Activated CD8-positive, alpha-beta T cell treated with anti-CD3 and anti-CD28 coated beads for 36 hours (primary cell): ENCODE measurements around the gene MZB1. TPM values are rescaled to one million over a fixed set of nuclear protein-coding genes. Genes with fewer than 3 reads are reported as not detected.
"Not testable (repeated sequence)": the region's sequence is repeated elsewhere in the genome, so short reads cannot be mapped to it uniquely, and the experiment has no call there.

ENCODE experiments used
- ATAC-seq: fragments of 200-7000 bp; cut with Tn5 transposase; one replicate; pipeline ENCODE4 v1.10.0; 2021; ENCODE audit warnings: mild to moderate bottlenecking, moderate library complexity
- CTCF ChIA-PET: fragments of 350-600 bp; sonication (Branson Sonifier 250); formaldehyde crosslinking; loops from one replicate; lab custom pipeline; 2021; ENCODE audit warnings: antibody characterized with exemption; lab: Charles Lee
- POLR2A ChIA-PET: fragments of 350-600 bp; sonication (Branson Sonifier 250); formaldehyde crosslinking; loops from one replicate; lab custom pipeline; 2021; ENCODE audit warnings: antibody characterized with exemption; lab: Charles Lee
- DNase-seq: peaks from one replicate; pipeline ENCODE4 v3.0.0-alpha.2; 2020
- H3K27ac Mint-ChIP-seq: one replicate; pipeline ENCODE4 v1.8.0; 2021; ENCODE audit warnings: mild to moderate bottlenecking, mixed read lengths
- H3K27me3 Mint-ChIP-seq: one replicate; pipeline ENCODE4 v1.8.0; 2021; ENCODE audit warnings: mixed read lengths
- H3K36me3 Mint-ChIP-seq: one replicate; pipeline ENCODE4 v1.8.0; 2021; ENCODE audit warnings: low read depth, mixed read lengths
- H3K4me1 Mint-ChIP-seq: one replicate; pipeline ENCODE4 v1.8.0; 2021; ENCODE audit warnings: low read depth, mixed read lengths
- H3K4me3 Mint-ChIP-seq: one replicate; pipeline ENCODE4 v1.8.0; 2021; ENCODE audit warnings: mild to moderate bottlenecking, moderate library complexity, mixed read lengths
- H3K9me3 Mint-ChIP-seq: one replicate; pipeline ENCODE4 v1.8.0; 2021; ENCODE audit warnings: mixed read lengths
- intact Hi-C: fragments of 100-400 bp; cut with micrococcal nuclease; formaldehyde crosslinking; loops from one replicate; pipeline ENCODE4 v1.10.0; 2022
- total RNA-seq, 2 experiments: library from RNA; stranded (reverse); gene quantifications; one replicate each; pipeline ENCODE4 v1.2.3, GENCODE V29; 2021
- TF ChIP-seq, protein P1 (sequence below): fragments of 200-600 bp; IDR thresholded peaks from one replicate; pipeline ENCODE4 v1.8.0; 2022; ENCODE audit warnings: antibody characterized with exemption, mild to moderate bottlenecking

The MZB1 gene
- total RNA-seq, 2 experiments from 2014 or later: 14.4 to 14.5 TPM

DNA sequence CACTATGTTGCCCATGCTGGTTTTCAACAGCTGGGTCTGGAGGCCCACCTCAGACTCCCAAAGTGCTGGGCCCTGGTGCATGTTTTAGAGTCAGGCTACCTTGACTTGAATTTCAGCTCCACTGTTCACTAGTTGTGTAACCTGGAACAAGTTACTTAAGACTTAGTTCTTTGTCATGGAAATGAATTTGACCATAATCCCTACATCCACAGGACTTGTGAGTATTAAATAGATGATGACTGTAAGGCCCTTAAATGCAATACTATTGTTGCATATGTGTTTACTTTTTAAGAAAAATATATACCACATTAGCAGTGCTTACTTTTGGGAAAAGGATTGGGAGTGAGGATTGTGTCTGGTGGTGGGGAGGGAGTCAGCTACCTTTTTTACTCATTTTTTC, 31.6 kb downstream of the MZB1 start:
- Mint-ChIP-seq H3K9me3 (peaks cover 4% of the 10 kb centered on the region), H3K27ac (no peak overlapping the region), H3K4me3 (no peak overlapping the region), H3K4me1 (peaks cover 24% of the 10 kb centered on the region), H3K36me3 (peaks cover 21% of the 10 kb centered on the region), H3K27me3 (no peaks in the 10 kb centered on the region)
- CTCF ChIA-PET: interaction anchor here (1.0 to 1.8 kb wide), 2 partner anchors 12 to 14 kb away, joined by 3 to 5 read pairs; no protein-coding TSS in a partner anchor
- POLR2A ChIA-PET: interaction anchor here (0.7 kb wide), 1 partner anchor 57 kb away, joined by 3 read pairs; no protein-coding TSS in a partner anchor
- intact Hi-C loops: no loop called here
- DNase-seq (no peak), ATAC-seq (no peak)
- TF ChIP-seq, protein P1, sequence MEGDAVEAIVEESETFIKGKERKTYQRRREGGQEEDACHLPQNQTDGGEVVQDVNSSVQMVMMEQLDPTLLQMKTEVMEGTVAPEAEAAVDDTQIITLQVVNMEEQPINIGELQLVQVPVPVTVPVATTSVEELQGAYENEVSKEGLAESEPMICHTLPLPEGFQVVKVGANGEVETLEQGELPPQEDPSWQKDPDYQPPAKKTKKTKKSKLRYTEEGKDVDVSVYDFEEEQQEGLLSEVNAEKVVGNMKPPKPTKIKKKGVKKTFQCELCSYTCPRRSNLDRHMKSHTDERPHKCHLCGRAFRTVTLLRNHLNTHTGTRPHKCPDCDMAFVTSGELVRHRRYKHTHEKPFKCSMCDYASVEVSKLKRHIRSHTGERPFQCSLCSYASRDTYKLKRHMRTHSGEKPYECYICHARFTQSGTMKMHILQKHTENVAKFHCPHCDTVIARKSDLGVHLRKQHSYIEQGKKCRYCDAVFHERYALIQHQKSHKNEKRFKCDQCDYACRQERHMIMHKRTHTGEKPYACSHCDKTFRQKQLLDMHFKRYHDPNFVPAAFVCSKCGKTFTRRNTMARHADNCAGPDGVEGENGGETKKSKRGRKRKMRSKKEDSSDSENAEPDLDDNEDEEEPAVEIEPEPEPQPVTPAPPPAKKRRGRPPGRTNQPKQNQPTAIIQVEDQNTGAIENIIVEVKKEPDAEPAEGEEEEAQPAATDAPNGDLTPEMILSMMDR: no peak

DNA sequence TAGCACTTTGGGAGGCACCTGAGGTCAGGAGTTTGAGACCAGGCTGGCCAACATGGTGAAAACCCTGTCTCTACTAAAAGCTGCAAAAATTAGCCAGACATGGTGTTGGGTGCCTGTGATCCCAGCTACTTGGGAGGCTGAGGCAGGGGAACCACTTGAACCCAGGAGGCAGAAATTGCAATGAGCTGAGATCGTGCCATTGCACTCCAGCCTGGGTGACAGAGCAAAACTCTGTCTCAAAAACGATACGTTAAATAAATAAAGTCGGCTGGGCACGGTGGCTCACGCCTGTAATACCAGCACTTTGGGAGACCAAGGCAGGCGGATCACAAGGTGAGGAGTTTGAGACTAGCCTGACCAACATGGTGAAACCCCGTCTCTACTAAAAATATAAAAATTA, 33.8 kb downstream of the MZB1 start:
- POLR2A ChIA-PET, ATAC-seq, H3K9me3 Mint-ChIP-seq, H3K27ac Mint-ChIP-seq, H3K4me3 Mint-ChIP-seq, H3K27me3 Mint-ChIP-seq, DNase-seq, intact Hi-C loops: not testable (repeated sequence)
- Mint-ChIP-seq H3K4me1 (peaks cover 32% of the 10 kb centered on the region), H3K36me3 (peaks cover 15% of the 10 kb centered on the region)
- CTCF ChIA-PET: interaction anchor here (1.2 kb wide), 1 partner anchor 14 kb away, joined by 3 read pairs; the partner anchor contains the start of gene PAIP2

DNA sequence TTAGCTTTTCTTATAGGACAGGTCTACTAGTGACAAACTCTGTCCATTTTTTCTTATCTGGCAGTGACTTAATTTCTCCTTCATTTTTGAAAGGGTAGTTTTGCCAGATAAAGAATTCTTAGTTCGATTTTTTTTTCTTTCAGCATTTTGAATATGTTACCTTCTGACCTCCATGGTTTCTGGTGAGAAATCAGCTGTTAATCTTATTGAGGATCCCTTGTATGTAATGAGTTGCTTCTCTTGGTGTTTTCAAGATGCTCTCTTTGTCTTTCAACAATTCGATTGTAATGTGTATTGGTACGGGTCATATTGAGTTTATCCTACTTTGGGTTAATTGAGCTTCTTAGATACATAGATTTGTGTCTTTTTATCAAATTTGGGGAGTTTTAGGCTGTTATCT, 35.5 kb downstream of the MZB1 start:
- CTCF ChIA-PET: interaction anchor here (0.9 kb wide), 2 partner anchors 9 to 1002 kb away, joined by 3 read pairs; partner anchors contain the start of gene KDM3B
- ATAC-seq: no peak
- H3K27me3 Mint-ChIP-seq: no peaks in the 10 kb centered on the region

DNA sequence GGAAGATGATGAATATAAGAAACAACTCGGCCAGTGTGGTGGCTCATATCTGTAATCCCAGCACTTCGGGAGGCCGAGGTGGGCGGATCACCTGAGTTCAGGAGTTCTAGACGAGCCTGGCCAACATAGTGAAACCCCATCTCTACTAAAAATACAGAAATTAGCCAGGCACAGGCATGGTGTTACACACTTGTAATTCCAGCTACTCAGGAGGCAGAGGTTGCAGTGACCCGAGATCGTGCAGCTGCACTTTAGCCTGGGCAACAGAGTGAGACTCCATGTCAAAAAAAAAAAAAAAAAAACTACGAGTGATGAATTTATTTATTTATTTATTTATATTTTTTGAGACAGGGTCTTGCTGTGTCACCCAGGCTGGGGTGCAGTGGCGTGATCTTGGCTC, 41.9 kb downstream of the MZB1 start:
- DNase-seq, H3K27me3 Mint-ChIP-seq, H3K27ac Mint-ChIP-seq, intact Hi-C loops, H3K4me3 Mint-ChIP-seq, H3K9me3 Mint-ChIP-seq, ATAC-seq, CTCF ChIA-PET, POLR2A ChIA-PET: not testable (repeated sequence)
- Mint-ChIP-seq H3K36me3 (peaks cover 28% of the 10 kb centered on the region), H3K4me1 (peaks cover 44% of the 10 kb centered on the region)

More for the DNA sequence above, 35.5 kb downstream of the MZB1 start:
- Mint-ChIP-seq H3K4me1 (peaks cover 32% of the 10 kb centered on the region), H3K4me3 (no peak overlapping the region), H3K27ac (peak overlapping the region; percentile 32), H3K36me3 (peaks cover 15% of the 10 kb centered on the region), H3K9me3 (peaks cover 4% of the 10 kb centered on the region)
- POLR2A ChIA-PET: interaction anchor here (0.9 to 1.0 kb wide), 2 partner anchors 12 to 79 kb away, joined by 3 read pairs; no protein-coding TSS in a partner anchor
- intact Hi-C loops: no loop called here
- TF ChIP-seq, protein P1: no peak
- DNase-seq: no peak

DNA sequence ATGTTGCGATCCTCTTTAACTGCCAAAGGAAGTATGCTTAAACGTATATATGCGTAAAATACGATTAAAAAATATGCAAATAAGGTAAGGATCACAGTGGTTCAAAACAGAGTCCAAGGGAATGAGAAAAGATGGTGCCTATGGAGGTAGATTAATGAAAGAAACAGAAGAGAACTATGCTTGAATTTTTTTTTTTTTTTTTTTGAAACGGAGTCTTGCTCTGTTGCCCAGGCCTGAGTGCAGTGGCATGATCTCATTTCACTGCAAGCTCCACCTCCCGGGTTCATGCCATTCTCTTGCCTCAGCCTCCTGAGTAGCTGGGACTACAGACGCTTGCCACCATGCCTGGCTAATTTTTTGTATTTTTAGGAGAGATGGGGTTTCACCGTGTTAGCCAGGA, 44.3 kb downstream of the MZB1 start:
- H3K27me3 Mint-ChIP-seq, POLR2A ChIA-PET, H3K9me3 Mint-ChIP-seq, H3K4me3 Mint-ChIP-seq, intact Hi-C loops, DNase-seq, ATAC-seq: not testable (repeated sequence)
- CTCF ChIA-PET: interaction anchor here (0.7 to 1.2 kb wide), 3 partner anchors 46 to 77 kb away, joined by 3 to 4 read pairs (median 4); no protein-coding TSS in a partner anchor
- Mint-ChIP-seq H3K27ac (peak overlapping the region; percentile 7), H3K4me1 (peaks cover 45% of the 10 kb centered on the region), H3K36me3 (peaks cover 29% of the 10 kb centered on the region)

DNA sequence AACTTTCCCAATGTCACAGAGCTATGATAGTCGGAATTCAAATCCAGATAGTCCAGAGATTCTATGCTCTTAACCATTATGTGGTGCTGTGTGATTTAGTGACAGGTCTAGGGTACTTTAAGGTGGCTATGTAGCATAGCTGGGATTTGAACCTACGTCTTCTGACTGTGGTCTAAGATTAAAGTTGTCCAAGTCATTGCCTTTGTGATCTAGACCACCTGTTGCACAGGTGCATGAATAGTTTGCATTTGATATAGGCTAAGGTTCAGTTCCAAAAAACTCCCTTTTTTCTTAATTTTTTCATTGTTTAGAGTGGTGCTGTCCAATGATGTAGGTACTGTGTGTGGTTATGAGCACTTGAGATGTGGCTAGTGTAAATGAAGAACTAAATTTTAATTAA, 45.5 kb downstream of the MZB1 start:
- H3K27ac Mint-ChIP-seq: peak overlapping the region; percentile 55

More for the DNA sequence above, 45.5 kb downstream of the MZB1 start:
- Mint-ChIP-seq H3K36me3 (peaks cover 29% of the 10 kb centered on the region), H3K4me3 (peak overlapping the region; percentile 89), H3K9me3 (no peaks in the 10 kb centered on the region), H3K4me1 (peaks cover 49% of the 10 kb centered on the region), H3K27me3 (no peaks in the 10 kb centered on the region)
- ChIA-PET POLR2A (interaction anchor here (0.6 to 1.1 kb wide), 6 partner anchors 9 to 83 kb away, joined by 3 to 4 read pairs (median 3); partner anchors contain the start of gene MATR3), CTCF (interaction anchor here (1.2 kb wide), 1 partner anchor 25 kb away, joined by 3 read pairs; no protein-coding TSS in a partner anchor)
- ATAC-seq (no peak), DNase-seq (no peak)
- TF ChIP-seq, protein P1: no peak
- intact Hi-C loops: loop anchor here (5.0 kb wide), 1 partner anchor 48 kb away; no protein-coding TSS in a partner anchor
